ENCODE measurements around the gene NCOA3. TPM values are rescaled to one million over a fixed set of nuclear protein-coding genes. Genes with fewer than 3 reads are reported as not detected.

The NCOA3 gene
- total and polyA plus RNA-seq, 10 of the 15 experiments (the other 5 are each of a cell fraction or from before 2014, with no cell fraction given): 16.9 to 96.2 (median 73.6) TPM

DNA sequence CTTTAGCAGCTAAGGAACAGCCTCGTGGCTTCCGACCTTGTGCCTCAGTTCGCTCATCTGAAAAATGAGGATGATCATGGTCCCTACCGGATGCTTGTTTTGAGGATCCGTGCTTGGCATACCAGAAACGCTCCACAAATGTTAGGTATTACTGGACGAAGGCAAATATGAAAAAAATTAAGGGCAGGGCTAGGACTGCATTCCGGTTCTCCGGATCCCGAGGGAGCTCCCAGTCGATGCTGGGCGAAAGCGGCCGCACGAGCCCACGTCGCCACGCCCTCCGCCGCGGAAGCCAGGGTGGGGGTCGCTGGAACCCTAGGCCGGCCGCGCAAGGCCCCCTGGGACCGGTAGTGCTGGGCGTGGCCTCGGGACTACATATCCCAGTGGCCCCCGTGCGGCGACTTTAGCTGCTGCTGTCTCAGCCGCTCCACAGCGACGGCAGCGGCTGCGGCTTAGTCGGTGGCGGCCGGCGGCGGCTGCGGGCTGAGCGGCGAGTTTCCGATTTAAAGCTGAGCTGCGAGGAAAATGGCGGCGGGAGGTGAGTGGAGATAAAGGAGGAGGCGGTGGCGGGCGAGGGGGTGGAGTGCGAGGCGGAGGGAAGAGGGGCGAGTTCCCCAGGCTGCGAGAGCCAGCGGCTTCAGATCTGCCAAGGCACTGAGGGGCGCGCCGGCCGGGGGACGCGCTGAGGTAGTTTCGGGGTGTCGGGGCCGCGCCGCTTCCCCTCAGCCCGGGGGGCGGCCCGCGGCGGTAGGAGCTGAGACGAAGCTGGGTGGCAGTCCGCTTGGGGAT, at the start of gene NCOA3 (continued):
- peak; percentile 82 for TF ChIP-seq NFXL1 (IDR thresholded peaks at IDR 0.05; ENCODE audit: borderline replicate concordance)
- peak; percentile 80 for TF ChIP-seq CREB1 (IDR thresholded peaks at IDR 0.05; ENCODE audit: low read depth)
- peak; percentile 3 to 75 for TF ChIP-seq EGR1 (IDR thresholded peaks at IDR 0.05; ENCODE audit: borderline replicate concordance in 1 of 2, low read depth in 2 of 2, low read length in 2 of 2)
- TF ChIP-seq, protein P1, sequence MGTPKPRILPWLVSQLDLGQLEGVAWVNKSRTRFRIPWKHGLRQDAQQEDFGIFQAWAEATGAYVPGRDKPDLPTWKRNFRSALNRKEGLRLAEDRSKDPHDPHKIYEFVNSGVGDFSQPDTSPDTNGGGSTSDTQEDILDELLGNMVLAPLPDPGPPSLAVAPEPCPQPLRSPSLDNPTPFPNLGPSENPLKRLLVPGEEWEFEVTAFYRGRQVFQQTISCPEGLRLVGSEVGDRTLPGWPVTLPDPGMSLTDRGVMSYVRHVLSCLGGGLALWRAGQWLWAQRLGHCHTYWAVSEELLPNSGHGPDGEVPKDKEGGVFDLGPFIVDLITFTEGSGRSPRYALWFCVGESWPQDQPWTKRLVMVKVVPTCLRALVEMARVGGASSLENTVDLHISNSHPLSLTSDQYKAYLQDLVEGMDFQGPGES (IDR thresholded peaks at IDR 0.05): 0 out of 2 replicates have a peak, but pooled peaks have one; percentile 9
- TF ChIP-seq BRCA1 (IDR thresholded peaks at IDR 0.05; ENCODE audit: low read depth, low read length): no peak
- TF ChIP-seq ZNF207 (IDR thresholded peaks at IDR 0.05; ENCODE audit: borderline replicate concordance): no peak; the same call in 1 of the 2 replicates
- peak; percentile 77; the same call in 1 of the 2 replicates for TF ChIP-seq TCF3 (IDR thresholded peaks at IDR 0.05; ENCODE audit: borderline replicate concordance, insufficient read depth, low read depth, low read length)
- no peak for TF ChIP-seq FOS (IDR thresholded peaks at IDR 0.05; ENCODE audit: borderline replicate concordance, extremely low read depth, insufficient read length)
- peak; percentile 64; the same call in 1 of the 2 replicates for TF ChIP-seq EED (IDR thresholded peaks at IDR 0.05; ENCODE audit: low read depth)
- TF ChIP-seq HDGF (IDR thresholded peaks at IDR 0.05): peak; percentile 76; the same call in 1 of the 2 replicates
- TF ChIP-seq, protein P2, sequence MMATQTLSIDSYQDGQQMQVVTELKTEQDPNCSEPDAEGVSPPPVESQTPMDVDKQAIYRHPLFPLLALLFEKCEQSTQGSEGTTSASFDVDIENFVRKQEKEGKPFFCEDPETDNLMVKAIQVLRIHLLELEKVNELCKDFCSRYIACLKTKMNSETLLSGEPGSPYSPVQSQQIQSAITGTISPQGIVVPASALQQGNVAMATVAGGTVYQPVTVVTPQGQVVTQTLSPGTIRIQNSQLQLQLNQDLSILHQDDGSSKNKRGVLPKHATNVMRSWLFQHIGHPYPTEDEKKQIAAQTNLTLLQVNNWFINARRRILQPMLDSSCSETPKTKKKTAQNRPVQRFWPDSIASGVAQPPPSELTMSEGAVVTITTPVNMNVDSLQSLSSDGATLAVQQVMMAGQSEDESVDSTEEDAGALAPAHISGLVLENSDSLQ (IDR thresholded peaks at IDR 0.05): no peak
- peak; percentile 53; the same call in 1 of the 2 replicates for TF ChIP-seq SMARCA5 (IDR thresholded peaks at IDR 0.05)
- no peak for TF ChIP-seq SPI1 (IDR thresholded peaks at IDR 0.05; ENCODE audit: borderline replicate concordance, insufficient read depth, low read depth, low read length)
- TF ChIP-seq STAT3 (IDR thresholded peaks at IDR 0.05; ENCODE audit: low read depth, low read length): 0 out of 2 replicates have a peak, but pooled peaks have one; percentile 26
- no peak for TF ChIP-seq SREBF2 (IDR thresholded peaks at IDR 0.05; ENCODE audit: low read length)
- TF ChIP-seq HDAC2 (IDR thresholded peaks at IDR 0.05): no peak
- peak; percentile 85 for TF ChIP-seq RB1 (IDR thresholded peaks at IDR 0.05; ENCODE audit: borderline replicate concordance)
- TF ChIP-seq TAF1 (IDR thresholded peaks at IDR 0.05; ENCODE audit: borderline replicate concordance, low read depth, low read length): peak; percentile 82
- TF ChIP-seq YY1 (IDR thresholded peaks at IDR 0.05; ENCODE audit: low read depth, low read length): peak; percentile 95
- peak; percentile 82 to 92; a peak in 3 of 4 replicates for TF ChIP-seq BHLHE40 (IDR thresholded peaks at IDR 0.05; ENCODE audit: borderline replicate concordance in 1 of 2, low read depth in 2 of 2, low read length in 1 of 2)
- TF ChIP-seq IRF4 (IDR thresholded peaks at IDR 0.05; ENCODE audit: low read depth, low read length): no peak
- TF ChIP-seq IKZF1 (conservative IDR thresholded peaks at IDR 0.05): peak; percentile 97
- no peak for TF ChIP-seq MTA2 (IDR thresholded peaks at IDR 0.05; ENCODE audit: low read depth)
- TF ChIP-seq CEBPB (IDR thresholded peaks at IDR 0.05; ENCODE audit: borderline replicate concordance in 1 of 2, low read depth in 2 of 2, low read length in 2 of 2): no peak
- TF ChIP-seq CBFB (IDR thresholded peaks at IDR 0.05; ENCODE audit: low read depth): peak; percentile 84; the same call in 1 of the 2 replicates
- TF ChIP-seq STAT1 (conservative IDR thresholded peaks at IDR 0.05): 0 out of 2 replicates have a peak, but pooled peaks have one; percentile 79
- TF ChIP-seq, protein P3, sequence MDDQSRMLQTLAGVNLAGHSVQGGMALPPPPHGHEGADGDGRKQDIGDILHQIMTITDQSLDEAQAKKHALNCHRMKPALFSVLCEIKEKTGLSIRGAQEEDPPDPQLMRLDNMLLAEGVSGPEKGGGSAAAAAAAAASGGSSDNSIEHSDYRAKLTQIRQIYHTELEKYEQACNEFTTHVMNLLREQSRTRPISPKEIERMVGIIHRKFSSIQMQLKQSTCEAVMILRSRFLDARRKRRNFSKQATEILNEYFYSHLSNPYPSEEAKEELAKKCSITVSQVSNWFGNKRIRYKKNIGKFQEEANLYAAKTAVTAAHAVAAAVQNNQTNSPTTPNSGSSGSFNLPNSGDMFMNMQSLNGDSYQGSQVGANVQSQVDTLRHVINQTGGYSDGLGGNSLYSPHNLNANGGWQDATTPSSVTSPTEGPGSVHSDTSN (IDR thresholded peaks at IDR 0.05; ENCODE audit: insufficient replicate concordance, low read depth, low read length): no peak
- TF ChIP-seq ZNF384 (IDR thresholded peaks at IDR 0.05; ENCODE audit: borderline replicate concordance, low read depth, low read length): no peak; the same call in 1 of the 2 replicates

Measured in GM12878 (cell line).